ENCODE results near the gene HOXC5.

Gene HOXC5

GRCh38 chr12:54032627-54033100 lies at the start of gene HOXC5:
Gene HOXC5 (plus strand): TSS chr12:54033050. CDS start chr12:54033123, 73 bp downstream.
- peak within 1 kb of the TSS; percentile 31 for H3K4me3 ChIP-seq (ENCODE audit: low read depth, low read length)
- peak; percentile 71 for DNase-seq (ENCODE audit: low read depth)
- TF ChIP-seq CTCF (IDR thresholded peaks at IDR 0.05; ENCODE audit: control insufficient read depth, extremely low read depth, insufficient read depth) = peak; percentile 86

GRCh38 chr12:53983568-53983949 lies 49.3 kb upstream of the HOXC5 start:
- DNase-seq (ENCODE audit: low read depth) = no peak
- no peak overlapping the region for H3K4me3 ChIP-seq (ENCODE audit: low read depth, low read length)
- no peak for TF ChIP-seq CTCF (IDR thresholded peaks at IDR 0.05; ENCODE audit: control insufficient read depth, extremely low read depth, insufficient read depth)

- no peak for DNase-seq (ENCODE audit: low read depth)
- TF ChIP-seq CTCF (IDR thresholded peaks at IDR 0.05; ENCODE audit: control insufficient read depth, extremely low read depth, insufficient read depth) = no peak
- no peak overlapping the region for H3K4me3 ChIP-seq (ENCODE audit: low read depth, low read length)
These were observed 48.8 kb upstream of the HOXC5 start for GRCh38 chr12:53983950-53984572.

- DNase-seq (ENCODE audit: low read depth) = no peak
- TF ChIP-seq CTCF (IDR thresholded peaks at IDR 0.05; ENCODE audit: control insufficient read depth, extremely low read depth, insufficient read depth) = peak; percentile 64
- H3K4me3 ChIP-seq (ENCODE audit: low read depth, low read length) = peak within 1 kb of the TSS; percentile 24; the same call in 1 of the 2 replicates
These were observed 47.8 kb upstream of the HOXC5 start, which contains the start of gene HOXC10 for GRCh38 chr12:53984901-53985691. Gene HOXC10 (plus strand): TSS chr12:53985146. CDS start chr12:53985260, 114 bp downstream.

- H3K4me3 ChIP-seq (ENCODE audit: low read depth, low read length) = no peak overlapping the region
- no peak for DNase-seq (ENCODE audit: low read depth)
- no peak for TF ChIP-seq CTCF (IDR thresholded peaks at IDR 0.05; ENCODE audit: control insufficient read depth, extremely low read depth, insufficient read depth)
These were observed 47.2 kb upstream of the HOXC5 start for GRCh38 chr12:53985692-53985993.

GRCh38 chr12:53985994-53986685 lies 46.7 kb upstream of the HOXC5 start:
- DNase-seq (ENCODE audit: low read depth) = no peak
- H3K4me3 ChIP-seq (ENCODE audit: low read depth, low read length) = no peak overlapping the region
- no peak for TF ChIP-seq CTCF (IDR thresholded peaks at IDR 0.05; ENCODE audit: control insufficient read depth, extremely low read depth, insufficient read depth)
